ENCODE data around the gene CS. TPM values are rescaled to one million over a fixed set of nuclear protein-coding genes. Genes with fewer than 3 reads are reported as not detected.

The CS gene
- total RNA-seq (2022; extraction: Qiagen RNA extraction), result 145 to 174 TPM (median 156 TPM) in 5 replicates

DNA sequence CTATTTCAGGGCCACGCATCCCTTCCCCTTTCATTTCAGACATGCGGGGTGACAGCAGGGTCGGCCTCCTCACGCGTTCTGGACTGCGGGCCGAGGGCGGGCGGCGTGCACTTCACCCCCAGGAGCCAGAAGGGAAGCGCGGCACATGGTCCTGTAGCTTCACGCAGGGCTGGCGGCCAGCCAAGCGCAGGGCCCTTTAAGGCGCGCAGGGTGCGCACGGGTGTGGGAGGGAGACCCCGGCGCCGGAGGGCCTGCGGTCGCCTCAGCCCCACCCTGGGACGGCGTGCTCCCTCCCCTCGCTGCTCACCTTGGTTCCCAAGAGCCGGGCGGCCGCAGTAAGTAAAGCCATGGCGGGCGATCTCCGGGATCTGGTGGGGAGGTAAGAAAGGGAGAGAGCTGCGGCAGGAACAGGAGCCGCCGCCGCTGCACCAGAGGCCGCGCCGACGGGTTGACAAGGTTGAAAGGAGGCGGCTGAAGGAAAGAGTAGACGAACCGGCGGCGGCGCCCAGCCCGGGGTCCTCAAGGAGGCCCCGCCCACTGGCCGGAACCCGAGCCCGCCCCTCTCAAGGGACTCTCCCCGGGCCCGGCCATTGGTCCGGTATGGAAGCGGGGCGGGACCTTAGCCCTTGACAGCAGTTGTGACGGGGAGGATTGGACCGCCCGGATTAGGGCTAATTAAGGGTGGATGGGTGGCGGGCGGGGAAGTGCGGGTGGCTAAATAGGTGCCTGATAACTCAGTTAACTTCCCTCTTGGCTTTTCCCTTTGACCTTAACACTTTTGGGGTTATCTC is at the start of gene CS:
Gene CS, minus strand, starts transcription at position 478 of the 791 bp plus-strand sequence. Its CDS starts 129 bp downstream, at position 349.

DNA sequence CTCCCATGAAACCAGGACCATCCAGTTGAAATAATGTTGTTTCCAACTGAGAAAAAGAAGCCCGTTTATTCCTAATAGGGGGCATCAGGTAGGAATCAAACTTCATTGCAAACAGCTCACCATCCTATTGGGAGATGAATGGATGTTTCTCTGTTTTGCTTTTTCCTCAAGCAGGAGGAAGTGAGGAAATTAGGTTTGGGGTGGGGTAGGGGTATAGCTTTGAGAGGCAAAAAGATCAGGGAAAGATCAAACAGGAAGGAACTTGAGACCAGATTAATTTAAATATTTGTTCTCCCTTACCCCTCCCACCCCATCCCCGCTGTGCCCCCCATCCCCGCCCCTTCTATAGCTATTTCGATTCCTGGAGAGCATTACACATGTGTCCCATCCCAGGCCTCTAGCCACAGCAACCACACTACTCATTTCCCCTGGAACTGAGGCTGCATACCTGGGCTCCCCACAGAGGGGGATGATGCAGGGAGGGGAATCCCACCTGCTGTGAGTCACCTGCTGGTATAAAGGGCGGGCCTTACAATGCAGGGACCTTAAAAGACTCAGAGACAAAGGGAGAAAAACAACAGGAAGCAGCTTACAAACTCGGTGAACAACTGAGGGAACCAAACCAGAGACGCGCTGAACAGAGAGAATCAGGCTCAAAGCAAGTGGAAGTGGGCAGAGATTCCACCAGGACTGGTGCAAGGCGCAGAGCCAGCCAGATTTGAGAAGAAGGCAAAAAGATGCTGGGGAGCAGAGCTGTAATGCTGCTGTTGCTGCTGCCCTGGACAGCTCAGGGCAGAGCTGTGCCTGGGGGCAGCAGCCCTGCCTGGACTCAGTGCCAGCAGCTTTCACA is 38.4 kb upstream of the CS start, which contains the start of gene IL23A:
Gene IL23A, plus strand, starts transcription at position 577 of the 850 bp plus-strand sequence. Its CDS starts 161 bp downstream, at position 738.

DNA sequence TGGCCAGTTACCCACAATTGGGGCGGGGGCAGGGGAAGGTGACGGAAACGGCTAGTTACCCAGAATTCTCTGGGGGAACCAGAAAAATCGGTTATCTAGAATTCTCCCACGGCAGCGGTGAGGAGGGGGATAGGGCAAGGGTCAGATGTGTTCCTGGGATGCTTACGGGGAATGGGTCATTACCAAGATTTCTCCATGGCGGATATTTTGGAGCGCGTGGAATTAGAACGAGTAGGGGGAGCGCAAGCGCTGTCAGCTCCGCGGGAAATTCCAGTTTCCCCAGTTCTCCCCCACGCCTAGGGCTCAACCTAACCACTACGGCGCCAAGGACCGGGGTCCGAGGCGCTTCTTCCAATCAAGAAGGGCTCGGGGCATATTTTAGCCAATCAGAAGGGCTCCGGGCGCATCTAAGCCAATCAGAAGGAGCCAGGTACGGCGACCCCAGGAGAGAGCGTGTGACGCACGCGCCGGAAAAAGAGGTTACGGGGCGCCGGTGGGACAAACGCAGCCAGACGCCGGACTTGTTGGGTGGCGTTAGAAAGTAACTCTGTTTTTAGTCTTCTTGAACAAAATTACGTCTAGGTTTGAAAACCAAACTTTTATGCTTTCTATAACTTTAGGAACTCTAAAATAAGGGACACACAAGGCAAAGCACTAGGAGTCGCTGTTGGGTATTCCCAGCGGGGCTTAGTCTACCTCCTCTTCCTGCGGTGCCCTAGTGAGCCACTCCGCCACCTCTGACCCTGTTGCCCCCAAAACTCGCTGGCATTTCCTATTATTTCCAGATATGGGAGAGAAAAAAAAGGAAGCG is 33.8 kb upstream of the CS start, which contains the start of gene PAN2:
Gene PAN2, minus strand, starts transcription at position 322 of the 811 bp plus-strand sequence. CDS start 906 bp downstream, outside the sequence.

DNA sequence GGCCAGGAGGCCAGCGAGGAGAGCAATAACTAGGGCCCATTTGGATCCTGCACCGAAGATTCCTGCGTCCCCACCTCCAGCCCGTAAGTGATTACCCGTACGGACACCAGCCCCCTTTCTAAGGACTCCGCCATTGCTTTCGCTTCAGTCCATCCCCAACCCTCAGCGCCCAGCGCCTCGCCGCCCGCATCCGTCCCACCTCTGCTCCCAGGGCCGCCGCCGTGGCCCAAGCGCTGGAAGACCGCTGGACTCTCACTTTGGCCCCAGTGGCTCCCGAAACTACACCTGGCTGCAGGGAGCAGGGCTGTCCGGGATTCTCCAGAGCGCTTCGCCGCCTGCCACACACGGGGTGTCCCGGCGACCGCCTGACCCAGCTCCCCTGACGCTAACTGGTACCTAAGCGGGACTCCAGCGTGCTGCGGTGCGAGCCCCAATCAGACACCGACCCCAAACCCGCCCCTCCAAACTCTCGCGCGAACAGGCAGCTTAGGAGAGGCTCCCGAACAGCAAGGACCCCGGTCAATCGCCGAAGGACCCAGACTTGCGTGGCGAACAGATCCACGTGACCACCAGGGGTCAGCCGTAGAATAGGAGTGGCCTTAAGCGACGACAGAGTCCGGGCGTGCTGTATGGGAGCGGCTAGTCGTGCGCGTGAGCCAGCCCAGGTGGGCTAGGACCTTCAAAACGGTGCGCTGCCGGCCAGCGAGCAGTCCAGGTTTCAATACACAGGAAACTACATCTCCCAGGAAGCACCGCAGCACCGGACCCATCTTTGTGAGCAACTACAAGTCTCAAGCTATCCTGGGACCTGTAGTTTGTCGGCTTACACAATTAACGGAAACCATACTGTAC is 15.7 kb upstream of the CS start, which contains the start of gene CNPY2:
Gene CNPY2, minus strand, starts transcription at position 367 of the 852 bp plus-strand sequence. CDS start 771 bp downstream, outside the sequence.

DNA sequence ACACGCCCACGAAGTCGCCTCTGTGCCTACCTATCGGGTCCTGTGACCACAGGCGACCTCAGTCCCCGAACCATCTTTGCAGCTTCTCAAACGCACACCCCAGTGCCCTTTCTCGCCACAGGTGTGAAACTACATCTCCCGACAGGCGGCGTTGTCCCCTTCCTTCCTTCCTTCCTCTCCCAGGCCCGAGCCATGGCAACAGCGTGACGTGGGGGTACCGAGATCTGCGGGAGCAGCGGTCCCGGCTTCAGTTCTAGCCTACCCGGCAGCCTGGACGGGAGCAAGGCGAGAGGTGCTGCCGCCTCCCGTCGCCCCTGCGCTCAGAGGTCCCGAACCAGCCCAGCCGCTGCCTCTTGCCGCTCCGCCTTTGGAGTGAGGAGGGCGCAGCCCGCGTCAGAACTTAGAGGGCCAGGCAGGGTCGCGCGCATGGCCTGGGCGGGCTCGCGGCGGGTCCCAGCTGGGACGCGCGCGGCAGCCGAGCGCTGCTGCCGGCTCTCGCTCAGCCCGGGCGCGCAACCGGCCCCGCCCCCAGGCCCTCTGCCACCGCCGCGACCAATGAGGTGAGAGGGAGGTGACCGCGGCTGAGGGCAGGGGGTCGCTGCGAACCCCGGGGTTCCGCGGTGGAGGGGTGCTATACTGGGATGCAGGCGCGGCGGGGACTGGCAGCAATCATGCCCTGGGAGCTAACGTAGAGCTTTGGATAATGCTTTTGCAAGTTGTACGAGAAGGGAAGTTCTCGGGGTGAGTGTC is 33.3 kb downstream of the CS start, which contains the start of gene COQ10A:
Gene COQ10A, plus strand, starts transcription at position 250 of the 750 bp plus-strand sequence. Its CDS starts 177 bp downstream, at position 427.

DNA sequence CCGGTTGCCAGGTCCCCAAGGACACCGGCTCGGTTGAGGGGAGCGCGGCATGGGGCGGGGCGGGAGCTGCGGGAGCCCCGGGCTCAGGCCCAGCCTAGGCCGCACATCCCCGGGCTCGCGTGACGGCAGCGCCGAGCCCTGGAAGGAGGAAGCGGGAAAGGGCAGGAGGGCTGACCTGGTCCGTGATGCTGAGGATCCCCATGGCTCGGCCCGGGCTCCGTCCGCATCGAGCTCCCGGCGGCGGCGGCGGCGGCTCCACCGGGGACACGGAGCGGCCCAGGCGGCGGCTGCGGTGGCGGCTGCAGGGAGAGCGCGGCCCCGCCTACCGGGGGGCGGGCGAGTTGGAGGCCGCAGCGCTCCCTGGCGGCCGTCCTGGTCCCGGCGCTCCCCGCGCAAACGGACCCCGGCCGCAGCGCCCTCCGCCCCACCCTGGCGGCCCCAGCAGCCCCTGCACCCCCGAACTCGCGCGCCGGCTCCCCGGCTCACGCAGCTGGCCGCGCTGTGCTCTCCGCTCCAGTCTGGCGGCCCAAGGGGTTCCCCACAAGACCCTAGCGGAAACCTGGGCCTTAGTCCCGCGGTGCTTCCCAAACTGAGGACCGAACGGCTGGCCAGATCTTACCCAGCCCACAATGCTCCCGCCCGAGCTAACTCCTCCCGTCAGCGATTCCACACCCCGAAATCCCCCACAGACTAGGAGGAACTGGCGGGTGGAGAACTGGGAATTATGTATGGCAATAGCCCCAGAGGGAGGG is 41.9 kb downstream of the CS start, which contains the start of gene ANKRD52:
Gene ANKRD52, minus strand, starts transcription at position 317 of the 752 bp plus-strand sequence. Its CDS starts 115 bp downstream, at position 202.

DNA sequence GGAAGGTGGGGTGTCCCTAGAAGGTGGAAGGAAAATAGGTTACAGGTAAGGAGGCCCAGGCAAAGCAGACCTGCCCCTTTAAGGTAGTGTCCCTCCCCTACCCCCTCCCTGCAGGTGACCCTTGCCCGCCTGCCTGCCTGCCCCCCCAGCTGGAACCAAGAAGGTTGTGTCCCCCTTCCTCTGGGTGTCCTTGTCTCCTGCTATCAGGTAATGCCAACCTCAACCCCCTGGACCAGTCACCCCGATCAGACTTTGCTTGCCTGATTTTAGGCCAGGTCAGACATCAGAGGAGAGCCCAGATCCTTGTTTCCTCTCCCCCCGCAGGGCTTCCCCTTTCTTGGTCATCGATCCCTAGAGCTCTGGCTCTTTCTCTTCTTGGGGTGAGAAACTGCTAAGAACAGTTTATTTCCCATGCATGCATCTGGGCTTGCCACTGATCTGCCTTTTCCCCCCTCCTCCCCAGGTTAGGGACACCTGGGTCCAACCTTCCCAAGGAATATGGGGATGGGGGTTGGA is 70.2 kb downstream of the CS start, which contains the start of gene SLC39A5:
Gene SLC39A5, plus strand, starts transcription at position 136 of the 516 bp plus-strand sequence. CDS start 1,224 bp downstream, outside the sequence.

DNA sequence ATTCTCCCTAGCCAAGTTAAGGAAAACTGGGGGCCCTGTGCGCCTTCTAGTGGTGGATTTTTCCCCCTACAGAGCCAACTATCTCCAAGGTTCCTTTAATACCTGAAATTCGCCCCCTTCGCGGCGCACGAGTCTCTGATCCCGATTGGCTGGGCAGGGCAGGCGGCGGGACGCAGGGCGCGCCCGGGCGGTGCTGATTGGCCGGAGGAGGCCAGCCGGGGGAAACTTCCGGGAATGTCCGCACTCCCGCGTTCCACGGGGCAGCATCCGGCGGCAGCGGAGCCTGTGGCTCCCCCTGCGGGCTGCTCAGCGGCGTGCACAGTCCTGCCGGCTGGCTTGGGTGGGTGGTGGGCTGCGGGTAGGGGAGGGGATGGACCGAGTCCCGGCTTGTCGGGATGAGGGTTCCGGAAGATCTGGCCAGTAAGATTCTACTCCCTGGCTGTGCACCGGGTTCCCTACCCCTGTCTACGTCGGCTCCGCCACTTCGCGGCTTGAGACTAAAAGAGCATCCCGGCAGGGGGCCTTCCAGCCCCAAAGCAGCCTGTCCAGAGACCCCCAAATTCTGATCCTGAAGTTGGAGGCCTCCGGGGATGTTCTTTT is 75.9 kb downstream of the CS start, which contains the start of gene NABP2:
Gene NABP2, plus strand, starts transcription at position 241 of the 600 bp plus-strand sequence. CDS start 515 bp downstream, outside the sequence.

DNA sequence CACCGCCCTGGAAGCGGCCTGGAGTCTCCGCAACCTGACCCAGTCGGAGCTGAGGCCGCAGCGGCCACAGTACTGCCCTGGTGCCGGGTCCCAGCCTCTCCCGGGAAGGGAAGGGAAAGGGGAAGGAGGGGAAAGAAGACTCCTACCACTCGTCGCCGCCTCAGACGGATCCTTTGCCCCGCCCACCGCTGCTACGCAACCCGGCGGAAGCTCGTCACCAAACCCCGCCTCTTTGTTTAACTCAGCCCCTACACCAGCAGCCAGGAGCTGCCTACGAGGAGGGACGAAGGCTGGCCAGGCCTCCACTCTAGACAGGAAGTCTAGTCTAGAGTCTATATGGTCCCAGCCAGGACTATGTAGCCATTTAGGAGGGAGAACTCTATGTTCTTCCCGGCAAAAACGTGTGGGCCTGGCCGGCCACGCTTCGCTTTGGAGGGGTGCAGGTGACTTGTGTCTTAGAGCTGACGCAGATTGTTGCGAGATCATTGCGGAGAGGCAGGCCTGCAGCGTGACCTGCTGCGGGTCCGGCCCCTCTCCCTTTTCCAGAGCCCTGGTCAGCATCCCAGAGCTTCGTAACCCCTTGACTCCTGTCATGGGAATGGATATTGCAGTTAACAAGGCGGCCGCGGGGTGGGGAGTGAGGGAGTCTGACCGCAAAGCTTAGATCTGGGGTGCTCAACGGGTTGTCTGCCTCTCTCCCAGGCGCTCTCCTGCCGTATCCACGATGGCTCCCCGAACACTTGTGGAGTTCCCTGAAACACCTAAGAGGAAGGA is 78.2 kb downstream of the CS start, which contains the start of gene RNF41:
Gene RNF41, minus strand, starts transcription at position 166 of the 774 bp plus-strand sequence. CDS start 7,875 bp downstream, outside the sequence.

Other genes with a start within 250 kb of the CS start
- gene ERBB3, start 220.2 kb downstream of the CS start, total RNA-seq (2022; extraction: Qiagen RNA extraction), result 1.2 to 2.1 TPM (median 1.9 TPM) in 5 replicates
- 278 to 323 TPM (median 296 TPM) in 5 replicates for gene PA2G4, start 195.8 kb downstream of the CS start, total RNA-seq (2022; extraction: Qiagen RNA extraction)
- 5,582 to 6,195 TPM (median 5,751 TPM) in 5 replicates for gene RPL41, start 183.7 kb downstream of the CS start, total RNA-seq (2022; extraction: Qiagen RNA extraction)
- gene ZC3H10, start 182.1 kb downstream of the CS start, total RNA-seq (2022; extraction: Qiagen RNA extraction), result 2.3 to 4.3 TPM (median 3.8 TPM) in 5 replicates
- 64.8 to 72.3 TPM (median 67.4 TPM) in 5 replicates for gene ESYT1, start 172.1 kb downstream of the CS start, total RNA-seq (2022; extraction: Qiagen RNA extraction)
- 78.6 to 81.2 TPM (median 79.0 TPM) in 5 replicates for gene MYL6B, start 147.7 kb downstream of the CS start, total RNA-seq (2022; extraction: Qiagen RNA extraction)
- gene MYL6, start 142.0 kb downstream of the CS start, total RNA-seq (2022; extraction: Qiagen RNA extraction), result 2,090 to 3,072 TPM (median 2,247 TPM) in 5 replicates
- gene SMARCC2, start 110.8 kb downstream of the CS start, total RNA-seq (2022; extraction: Qiagen RNA extraction), result 27.6 to 36.1 TPM (median 33.0 TPM) in 5 replicates
- 21.8 to 27.4 TPM (median 25.1 TPM) in 5 replicates for gene RNF41, start 78.4 kb downstream of the CS start, total RNA-seq (2022; extraction: Qiagen RNA extraction)
- 56.6 to 61.3 TPM (median 57.8 TPM) in 5 replicates for gene NABP2, start 76.0 kb downstream of the CS start, total RNA-seq (2022; extraction: Qiagen RNA extraction)
- not detected in 5 replicates for gene SLC39A5, start 70.3 kb downstream of the CS start, total RNA-seq (2022; extraction: Qiagen RNA extraction)
- 33.6 to 47.3 TPM (median 45.6 TPM) in 5 replicates for gene ANKRD52, start 41.9 kb downstream of the CS start, total RNA-seq (2022; extraction: Qiagen RNA extraction)
- gene COQ10A, start 33.4 kb downstream of the CS start, total RNA-seq (2022; extraction: Qiagen RNA extraction), result 15.2 to 17.4 TPM (median 16.5 TPM) in 5 replicates
- 120 to 149 TPM (median 142 TPM) in 5 replicates for gene CNPY2, start 15.7 kb upstream of the CS start, total RNA-seq (2022; extraction: Qiagen RNA extraction)
- 10.8 to 22.0 TPM (median 14.5 TPM) in 5 replicates for gene PAN2, start 33.7 kb upstream of the CS start, total RNA-seq (2022; extraction: Qiagen RNA extraction)
- 0.22 to 0.64 TPM (median 0.33 TPM) in 5 replicates for gene IL23A, start 38.6 kb upstream of the CS start, total RNA-seq (2022; extraction: Qiagen RNA extraction)
- gene STAT2, start 59.8 kb upstream of the CS start, total RNA-seq (2022; extraction: Qiagen RNA extraction), result 9.5 to 13.7 TPM (median 12.0 TPM) in 5 replicates
- not detected in 5 replicates for gene APOF, start 62.5 kb upstream of the CS start, total RNA-seq (2022; extraction: Qiagen RNA extraction)
- 31.7 to 38.8 TPM (median 36.6 TPM) in 5 replicates for gene TIMELESS, start 149.1 kb upstream of the CS start, total RNA-seq (2022; extraction: Qiagen RNA extraction)
- gene MIP, start 154.3 kb upstream of the CS start, total RNA-seq (2022; extraction: Qiagen RNA extraction), result 0.13 to 0.32 TPM (median 0.23 TPM) in 4 of 5 replicates, not detected in the other
- 1.7 to 1.9 TPM (median 1.8 TPM) in 5 replicates for gene SPRYD4, start 168.2 kb upstream of the CS start, total RNA-seq (2022; extraction: Qiagen RNA extraction)
- gene GLS2, start 187.8 kb upstream of the CS start, total RNA-seq (2022; extraction: Qiagen RNA extraction), result 0.13 to 0.24 TPM (median 0.16 TPM) in 3 of 5 replicates, not detected in the others
- 9.4 to 18.3 TPM (median 11.8 TPM) in 5 replicates for gene RBMS2, start 221.5 kb upstream of the CS start, total RNA-seq (2022; extraction: Qiagen RNA extraction)